Activated CD8-positive, alpha-beta memory T cell treated with anti-CD3 and anti-CD28 coated beads for 24 hours (primary cell): ENCODE measurements around the gene ZNF154.

Source experiments
- DNase-seq: peaks from one replicate; pipeline ENCODE4 v3.0.0-alpha.2; 2020

Gene ZNF154

DNA sequence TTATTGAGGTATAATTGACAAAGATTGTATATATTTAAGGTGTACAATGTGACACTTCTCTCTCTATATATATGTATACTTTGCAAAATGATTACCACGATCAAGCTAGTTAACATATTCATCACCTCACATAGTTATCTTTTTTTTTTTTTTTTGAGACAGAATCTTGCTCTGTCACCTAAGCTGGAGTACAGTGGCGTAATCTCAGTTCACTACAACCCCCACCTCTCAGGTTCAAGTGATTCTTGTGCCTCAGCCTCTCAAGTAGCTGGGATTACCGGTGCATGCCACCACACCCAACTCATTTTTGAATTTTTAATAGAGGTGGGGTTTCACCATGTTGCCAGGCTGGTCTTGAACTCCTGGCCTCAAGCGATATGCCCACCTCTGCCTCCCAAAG lies 36.5 kb downstream of the ZNF154 start:
- no peak for DNase-seq

DNA sequence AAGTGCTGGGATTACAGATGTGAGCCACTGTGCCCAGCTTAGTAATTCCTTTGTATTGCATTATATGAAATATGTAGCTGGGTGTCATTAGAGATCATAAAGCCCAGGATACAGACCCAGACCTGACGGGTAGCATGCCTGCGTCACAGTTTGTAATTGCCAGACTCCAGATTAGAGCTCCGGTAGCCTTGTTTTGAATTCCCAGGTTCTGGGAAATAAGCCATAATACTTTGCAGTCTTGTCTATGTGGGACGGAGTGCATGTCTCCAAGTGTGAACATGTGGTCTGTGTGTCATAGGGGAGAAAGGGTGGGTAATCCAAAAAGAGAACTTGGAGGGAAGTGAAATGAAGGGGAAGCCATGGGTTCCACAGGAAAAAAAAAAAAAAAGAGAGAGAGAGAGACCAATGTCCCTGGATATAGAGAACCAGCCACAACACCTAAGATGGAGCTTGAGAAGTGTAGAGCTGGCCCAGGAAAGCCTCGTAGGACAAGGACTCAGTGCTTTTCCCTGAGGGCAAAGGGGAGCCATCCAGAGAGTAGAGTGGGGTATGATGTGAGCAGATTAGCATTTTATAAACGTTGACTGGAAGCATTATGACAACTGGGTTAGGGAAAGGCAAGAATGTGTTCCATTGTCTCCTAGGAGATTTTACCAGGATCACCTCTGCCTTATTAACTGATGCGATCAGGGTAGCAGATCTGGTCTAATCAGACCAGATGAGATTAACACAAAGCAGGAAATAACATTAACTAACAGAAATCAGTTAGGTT lies 37.7 kb downstream of the ZNF154 start:
- no peak for DNase-seq

DNA sequence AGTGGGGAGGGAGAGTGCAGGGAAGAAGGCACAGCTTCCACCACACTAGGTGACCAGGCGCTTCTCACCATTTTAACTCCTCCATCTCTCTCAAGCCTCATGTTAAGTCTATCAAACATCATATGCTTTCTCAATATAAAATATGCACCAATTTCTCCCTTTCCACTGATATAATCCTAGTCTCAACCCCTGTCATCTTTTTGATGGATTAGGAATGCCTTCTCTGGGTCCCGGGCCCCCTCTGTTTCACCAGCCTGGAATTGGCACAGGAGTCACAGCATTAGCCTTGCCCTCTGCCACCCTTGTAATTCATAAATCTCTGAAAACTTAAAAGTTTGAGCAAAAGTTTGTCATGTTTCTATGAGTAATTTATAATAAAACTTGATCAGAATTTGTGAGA lies 40.4 kb downstream of the ZNF154 start, which contains the start of gene ZSCAN4:
ZSCAN4 (plus strand) TSS at position 301 of the 400 bp plus-strand sequence. CDS start 7,211 bp downstream, outside the sequence.
- no peak for DNase-seq

DNA sequence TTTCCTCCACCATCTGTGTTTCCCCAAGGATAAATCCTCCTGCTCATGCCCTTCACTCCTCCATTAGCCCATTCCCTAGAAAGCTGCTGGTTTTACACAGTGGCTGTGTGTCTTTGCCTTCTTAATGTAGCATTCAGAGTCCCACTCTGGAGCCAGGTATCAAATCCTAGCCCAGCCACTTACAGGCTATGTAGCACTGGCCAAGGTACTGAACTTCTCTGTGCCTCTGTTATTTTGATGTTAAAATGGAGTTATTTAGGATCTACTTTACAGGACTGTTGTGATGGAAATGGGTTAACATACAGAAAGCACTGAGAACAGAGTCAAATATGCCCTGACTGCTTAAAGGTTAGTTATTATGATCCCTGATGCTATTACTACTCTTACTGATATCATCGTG lies 41.8 kb downstream of the ZNF154 start:
- DNase-seq = no peak

DNA sequence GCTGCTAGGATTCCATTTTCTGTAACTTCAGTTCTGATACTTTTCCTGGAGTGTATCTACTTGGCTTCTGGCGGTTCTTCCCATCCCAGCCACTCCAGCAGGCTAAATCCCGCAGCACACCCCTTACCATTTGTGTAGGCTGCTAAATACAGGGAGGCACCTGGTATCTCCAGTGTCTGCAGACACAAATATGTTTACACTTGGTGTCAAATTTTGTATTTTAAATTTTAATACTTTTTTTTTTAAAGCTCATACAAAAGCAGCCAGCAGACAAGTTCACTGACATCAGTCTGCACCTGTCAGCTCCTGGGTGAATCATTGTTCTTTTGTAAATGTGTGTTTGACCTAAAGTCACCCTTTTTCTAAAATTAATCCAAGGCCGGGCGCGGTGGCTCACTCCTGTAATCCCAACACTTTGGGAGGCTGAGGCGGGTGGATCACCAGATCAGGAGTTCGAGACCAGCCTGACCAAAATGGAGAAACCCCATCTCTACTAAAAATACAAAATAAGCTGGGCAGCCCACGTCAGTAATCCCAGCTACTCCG lies 43.7 kb downstream of the ZNF154 start:
- no peak for DNase-seq

DNA sequence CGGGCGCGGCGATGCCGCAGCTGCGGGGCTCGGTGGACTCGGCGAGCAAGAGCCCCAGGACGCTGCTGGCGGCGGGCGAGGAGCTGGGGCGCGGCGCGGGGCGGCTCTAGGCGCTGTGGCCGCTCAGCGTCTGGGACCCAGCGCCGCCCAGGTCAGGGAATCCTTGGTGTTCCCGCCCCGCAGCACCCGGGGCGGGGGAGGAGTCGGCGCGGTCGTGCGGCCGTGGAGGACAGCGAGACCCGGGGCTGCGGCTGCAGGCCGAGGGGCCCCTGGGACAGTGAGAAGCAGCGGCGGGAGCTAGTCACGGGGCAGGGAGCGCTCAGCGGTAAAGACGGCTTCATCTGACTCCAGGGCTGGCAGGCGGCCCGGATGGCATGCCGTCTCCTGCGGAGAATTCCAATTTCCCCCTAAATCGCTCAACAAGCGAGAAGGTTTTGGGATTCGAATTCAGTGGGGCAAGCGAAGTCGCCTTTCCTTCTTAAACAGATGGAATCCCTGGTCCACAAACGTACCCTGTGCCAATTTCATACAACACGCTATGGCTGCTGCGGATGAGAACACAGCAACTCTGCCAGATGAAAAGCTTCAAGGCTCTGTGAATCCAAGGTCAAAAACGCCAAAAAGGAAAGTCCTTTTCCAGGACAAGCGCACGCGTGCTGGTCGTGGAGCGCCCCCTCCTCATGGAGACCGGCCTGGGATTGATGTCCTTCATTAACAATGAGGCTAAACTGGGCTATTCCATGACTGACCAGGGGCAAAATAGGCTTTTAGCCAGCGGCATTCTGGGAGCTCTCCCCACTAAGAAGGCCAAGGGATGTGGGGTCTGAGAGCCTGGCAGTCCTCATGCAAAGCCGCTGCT lies 44.5 kb downstream of the ZNF154 start:
- no peak for DNase-seq

DNA sequence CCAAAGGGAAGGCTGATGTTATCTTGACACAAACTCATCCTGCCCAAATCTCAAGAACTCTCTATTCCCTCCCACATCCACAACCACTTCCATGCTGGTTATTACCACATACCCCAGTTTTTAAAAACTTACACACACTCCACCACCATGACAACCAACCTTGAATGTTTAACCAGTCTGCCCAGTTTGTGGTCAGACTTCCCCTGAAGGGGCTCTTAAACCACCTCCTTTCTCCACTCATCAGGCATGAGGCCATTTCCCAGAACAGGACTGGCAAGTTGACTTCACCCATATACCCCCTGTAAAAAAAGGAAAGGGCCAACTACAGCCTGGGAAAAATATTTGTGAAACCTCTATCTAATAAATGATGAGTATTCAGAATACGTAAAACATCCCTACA lies 52.7 kb downstream of the ZNF154 start:
- DNase-seq = no peak

DNA sequence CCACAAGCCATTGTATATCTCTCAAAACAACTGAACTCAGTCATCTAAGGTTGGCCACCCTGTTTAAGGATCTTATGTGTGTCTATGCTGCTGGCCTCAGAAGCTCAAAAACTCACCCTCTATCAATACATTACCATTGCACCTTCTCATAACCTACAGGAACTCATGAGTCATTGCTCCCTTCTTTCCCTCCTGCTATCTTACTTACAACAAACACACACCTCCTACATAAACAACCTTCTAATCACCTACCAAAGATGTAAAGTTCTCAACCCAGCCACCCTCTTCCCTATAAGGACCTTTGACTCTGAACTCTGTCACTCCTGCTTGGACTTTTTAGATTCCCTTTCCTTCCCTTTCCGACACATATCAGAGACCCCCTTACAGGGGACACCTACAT lies 53.6 kb downstream of the ZNF154 start:
- no peak for DNase-seq

DNA sequence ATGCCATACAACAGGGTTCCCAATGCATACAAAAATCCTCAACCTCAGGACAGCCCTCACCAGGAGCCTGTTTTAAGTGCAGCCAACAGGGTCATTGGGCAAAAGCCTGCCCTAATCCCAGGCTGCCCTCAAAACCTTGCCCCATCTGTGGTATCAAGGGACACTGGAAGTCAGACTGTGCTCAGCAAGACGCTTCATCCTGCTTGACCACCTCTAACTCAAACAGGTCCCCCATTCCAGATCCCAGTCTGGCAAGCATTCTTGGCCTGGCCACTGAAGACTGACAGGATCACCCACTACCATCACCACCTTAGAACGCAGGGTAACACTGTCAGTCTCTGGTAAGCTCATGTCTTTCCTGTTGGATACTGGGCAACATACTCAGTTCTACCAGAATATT lies 55.3 kb downstream of the ZNF154 start:
- DNase-seq = no peak

DNA sequence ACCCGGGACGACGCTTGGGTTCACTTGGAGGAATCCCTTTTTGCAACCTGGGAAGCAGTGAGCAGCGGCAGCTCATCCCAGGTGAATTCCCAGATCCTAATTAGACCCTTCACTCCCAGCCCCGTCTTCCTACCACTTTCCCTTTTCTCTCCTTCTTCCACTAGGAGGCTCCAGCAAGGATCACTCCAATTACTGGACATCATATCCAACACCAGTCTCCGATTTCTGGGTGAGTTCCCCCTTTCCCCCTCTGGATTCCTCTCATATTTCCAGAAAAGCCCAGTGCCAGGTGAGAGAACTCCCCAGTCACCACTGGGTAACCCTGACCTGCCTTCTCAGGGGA lies 57.4 kb downstream of the ZNF154 start:
- DNase-seq = no peak

DNA sequence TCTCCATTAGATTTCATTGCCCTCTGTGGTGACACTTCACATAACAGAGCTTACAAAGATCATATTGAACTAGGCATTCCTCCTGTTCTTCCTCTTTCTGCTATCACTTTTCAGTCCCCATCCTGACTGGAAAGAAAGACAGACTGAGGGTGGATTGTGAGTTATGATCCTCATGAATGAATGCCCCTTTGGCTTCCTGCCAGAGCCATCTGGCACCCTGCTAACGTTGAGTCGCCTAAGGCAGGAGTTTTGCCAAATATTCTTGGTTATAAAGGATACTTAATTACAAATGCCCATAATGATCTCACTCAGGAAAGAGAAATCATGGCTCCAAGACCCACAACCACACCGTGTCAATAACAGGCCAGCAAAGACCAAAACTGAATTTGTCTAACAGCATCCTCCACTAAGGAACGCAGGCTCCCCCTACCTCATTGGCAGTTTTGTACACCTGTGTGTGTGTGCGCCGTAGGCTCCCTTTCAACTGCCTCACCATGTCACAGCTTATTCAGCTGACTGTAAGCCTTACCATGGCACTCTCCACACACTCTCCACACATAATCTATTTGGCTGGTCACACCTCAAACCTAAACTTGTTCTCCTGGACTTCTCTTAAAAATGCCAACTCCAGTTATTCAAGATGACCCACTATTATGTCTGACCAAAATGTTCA lies 60.5 kb downstream of the ZNF154 start:
- DNase-seq = no peak
